Activated T-cell treated with anti-CD3 and anti-CD28 coated beads, Interleukin-2, amount 50 U/mL, for 4 hours (primary cell): ENCODE data around the gene MKNK2. TPM values are rescaled to one million over a fixed set of nuclear protein-coding genes. Genes with fewer than 3 reads are reported as not detected.
"Not testable (repeated sequence)": the region's sequence is repeated elsewhere in the genome, so short reads cannot be mapped to it uniquely, and the experiment has no call there.

Source experiments
- ATAC-seq, 2 donors: fragments of 200-7000 bp; cut with Tn5 transposase; one replicate each; pipeline ENCODE4 v1.10.0; 2021
- DNase-seq: peaks from one replicate; pipeline ENCODE4 v3.0.0-alpha.2; 2020
- H3K27me3 Mint-ChIP-seq: one replicate; pipeline ENCODE4 v1.8.0; 2021; ENCODE audit warnings: low read depth, mixed read lengths
- H3K36me3 Mint-ChIP-seq: one replicate; pipeline ENCODE4 v1.8.0; 2022; ENCODE audit warnings: mixed read lengths; ENCODE audit not compliant: insufficient read depth
- H3K4me1 Mint-ChIP-seq: one replicate; pipeline ENCODE4 v1.8.0; 2021; ENCODE audit warnings: low read depth, mixed read lengths
- H3K4me3 Mint-ChIP-seq: one replicate; pipeline ENCODE4 v1.8.0; 2021; ENCODE audit warnings: mild to moderate bottlenecking, moderate library complexity, mixed read lengths
- H3K9me3 Mint-ChIP-seq: one replicate; pipeline ENCODE4 v1.8.0; 2021; ENCODE audit warnings: mixed read lengths
- total RNA-seq, 3 donors: library from RNA; stranded (reverse); gene quantifications; one replicate each; pipeline ENCODE4 v1.2.1, GENCODE V29; 2021

The MKNK2 gene
- total RNA-seq, 3 donors from 2014 or later: 122 to 130 (median 128) TPM

DNA sequence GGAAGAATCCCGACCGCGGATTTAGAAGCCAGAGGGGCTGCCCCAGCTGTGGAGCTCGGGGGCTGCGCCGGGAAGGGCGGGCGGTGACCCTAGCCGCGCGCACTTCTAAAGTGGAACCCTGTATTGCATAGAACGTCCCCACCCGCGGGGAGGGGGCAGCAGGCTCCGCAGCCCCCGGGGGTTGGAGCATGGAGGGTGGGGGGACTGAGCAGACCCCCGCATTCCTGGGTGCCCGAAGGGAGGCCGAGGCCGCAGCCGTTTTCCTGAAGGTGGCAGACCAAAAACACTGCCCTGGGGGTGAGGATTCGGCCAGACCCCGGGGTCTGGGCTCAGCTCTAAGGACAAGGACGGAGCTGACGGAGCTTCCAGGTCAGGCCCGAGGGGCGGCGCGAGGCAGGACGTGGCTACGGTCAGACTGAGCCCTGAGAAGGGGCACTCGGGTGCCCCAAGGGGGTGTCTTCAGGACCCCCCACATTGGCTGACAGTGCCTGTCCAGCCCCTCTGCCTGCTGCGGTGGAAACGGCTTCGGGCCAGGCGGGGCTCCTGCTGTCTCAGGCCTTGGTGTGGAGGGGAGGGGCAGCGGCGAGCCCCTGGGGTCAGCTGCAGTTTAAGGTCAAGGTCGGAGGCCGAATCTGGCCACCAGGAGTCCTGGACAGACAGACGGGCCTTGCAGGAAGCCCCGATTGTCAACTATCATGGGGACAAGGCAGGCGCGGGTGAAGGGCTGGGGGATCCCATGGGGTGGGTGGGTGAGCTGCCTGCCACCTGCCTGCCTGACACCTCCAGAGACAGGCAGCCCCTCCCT is 12.6 kb downstream of the MKNK2 start:
- Mint-ChIP-seq H3K27me3 (no peaks in the 10 kb centered on the region), H3K4me3 (no peak overlapping the region), H3K9me3 (peaks cover 4% of the 10 kb centered on the region), H3K4me1 (peaks cover 14% of the 10 kb centered on the region), H3K36me3 (peaks cover 7% of the 10 kb centered on the region)
- DNase-seq (no peak), ATAC-seq (no peak)

DNA sequence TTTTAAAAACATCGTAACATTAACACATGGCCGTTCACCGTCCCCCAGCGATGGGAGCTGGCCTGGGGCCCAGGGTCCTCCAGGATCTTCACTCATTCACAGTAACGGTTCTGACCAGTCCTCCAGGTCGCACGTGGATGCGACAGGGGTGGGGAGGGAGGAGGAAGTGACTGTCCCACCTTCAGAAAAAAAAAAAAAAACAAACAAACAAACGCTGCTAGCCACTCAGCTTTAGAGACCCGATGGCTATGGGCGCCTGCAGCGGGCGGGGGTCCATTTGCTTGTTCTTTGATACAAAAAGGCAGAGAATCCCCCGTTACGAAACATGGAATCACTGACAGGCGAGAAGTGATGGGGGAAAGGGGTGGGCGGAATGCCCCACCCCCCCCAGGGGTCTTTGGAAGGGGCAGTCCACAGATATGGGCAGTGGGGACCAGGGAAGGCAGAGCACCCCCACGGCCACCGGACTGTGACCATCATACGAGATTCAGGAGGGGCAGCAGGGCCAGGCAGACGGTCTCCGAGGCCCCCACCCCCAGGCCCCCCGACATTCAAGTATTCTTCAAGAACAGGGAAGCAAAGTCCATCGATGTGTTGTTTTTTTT is 13.3 kb downstream of the MKNK2 start:
- Mint-ChIP-seq H3K36me3 (peaks cover 5% of the 10 kb centered on the region), H3K4me1 (peaks cover 16% of the 10 kb centered on the region), H3K4me3 (no peak overlapping the region), H3K9me3 (peaks cover 4% of the 10 kb centered on the region), H3K27me3 (no peaks in the 10 kb centered on the region)
- no peak for DNase-seq
- ATAC-seq: no peak

DNA sequence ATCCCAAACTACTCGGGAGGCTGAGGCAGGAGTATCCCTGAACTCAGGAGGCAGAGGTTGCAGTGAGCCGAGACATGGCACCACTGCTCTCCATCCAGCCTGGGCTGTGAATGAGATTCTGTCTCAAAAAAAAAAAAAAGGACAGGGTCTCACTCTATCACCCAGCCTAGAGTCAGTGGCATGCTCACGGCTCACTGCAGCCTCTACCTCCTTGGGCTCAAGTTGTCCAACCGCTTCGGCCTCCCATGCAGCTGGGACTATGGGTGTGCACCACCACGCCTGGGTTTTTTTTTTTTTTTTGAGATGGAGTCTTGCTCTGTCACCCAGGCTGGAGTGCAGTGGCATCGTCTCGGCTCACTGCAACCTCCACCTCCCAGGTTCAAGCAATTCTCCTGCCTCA is 14.6 kb downstream of the MKNK2 start:
- peaks cover 5% of the 10 kb centered on the region for H3K36me3 Mint-ChIP-seq
- ATAC-seq: no peak
- H3K4me3 Mint-ChIP-seq: no peak overlapping the region
- H3K27me3 Mint-ChIP-seq: no peaks in the 10 kb centered on the region
- H3K4me1 Mint-ChIP-seq: peaks cover 21% of the 10 kb centered on the region
- DNase-seq: no peak
- H3K9me3 Mint-ChIP-seq: peaks cover 4% of the 10 kb centered on the region

DNA sequence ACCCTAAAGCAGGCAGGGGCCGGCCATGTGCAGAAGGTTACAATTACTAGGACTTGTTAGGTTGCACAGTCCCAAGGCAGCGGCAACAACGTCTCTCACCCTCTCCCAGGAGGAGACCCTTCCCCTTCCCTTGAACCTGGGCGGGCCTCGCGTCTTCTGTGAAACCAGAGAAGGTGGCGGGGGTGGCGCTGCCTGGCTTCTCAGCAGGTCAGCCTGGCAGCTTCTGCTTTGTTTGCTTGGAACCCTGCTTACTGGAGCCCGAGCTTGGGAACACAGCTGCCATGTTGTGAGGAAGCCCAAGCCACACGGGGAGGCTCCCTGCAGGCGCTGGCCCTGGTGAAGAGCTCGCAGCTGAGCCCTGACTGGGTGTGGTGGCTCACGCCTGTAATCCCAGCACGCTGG is 15.5 kb downstream of the MKNK2 start:
- peaks cover 21% of the 10 kb centered on the region for H3K4me1 Mint-ChIP-seq
- no peak overlapping the region for H3K4me3 Mint-ChIP-seq
- peaks cover 4% of the 10 kb centered on the region for H3K9me3 Mint-ChIP-seq
- peaks cover 5% of the 10 kb centered on the region for H3K36me3 Mint-ChIP-seq
- DNase-seq: no peak
- H3K27me3 Mint-ChIP-seq: no peaks in the 10 kb centered on the region
- ATAC-seq: no peak

DNA sequence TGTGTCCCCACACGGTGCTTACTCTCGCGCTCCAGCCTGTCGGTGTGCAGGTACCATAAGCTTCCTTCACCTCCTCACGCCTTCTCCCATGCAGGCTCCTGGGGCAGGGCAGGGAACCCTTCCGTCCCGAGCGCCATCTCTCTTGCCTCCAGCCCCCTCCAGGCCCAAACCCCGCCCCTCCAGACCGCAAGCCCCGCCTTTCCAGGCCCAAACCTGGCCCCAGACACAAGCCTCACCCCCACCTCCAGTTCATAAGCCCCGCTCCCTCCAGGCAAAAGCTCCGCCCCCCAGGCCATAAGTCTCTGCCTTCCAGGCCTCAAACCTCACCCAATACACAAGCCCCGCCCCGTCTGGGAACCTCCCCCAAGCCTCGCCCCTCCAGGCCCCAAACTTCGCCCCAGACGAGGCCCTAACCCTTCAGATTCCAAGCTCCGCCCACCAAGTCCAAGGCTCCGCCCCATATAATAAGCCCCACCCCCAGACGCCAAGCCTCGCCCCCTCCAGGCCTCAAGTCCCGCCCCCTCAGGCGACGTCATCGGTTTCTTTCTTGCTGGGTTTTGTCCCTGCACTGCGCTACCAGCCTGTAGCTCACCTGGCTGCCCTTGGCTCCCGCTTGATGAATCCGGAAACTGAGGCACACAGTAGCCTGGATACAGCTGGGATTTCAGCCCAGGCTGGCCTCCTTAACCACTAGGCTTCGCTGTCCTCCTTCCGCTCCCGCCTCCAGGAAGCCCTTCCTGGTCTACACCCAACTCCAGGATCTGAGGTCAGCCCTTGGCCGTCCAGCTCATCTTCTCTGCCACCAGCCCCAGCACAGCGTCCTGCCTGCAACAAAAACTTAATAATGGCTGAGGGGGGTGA is 16.1 kb downstream of the MKNK2 start:
- H3K4me3 Mint-ChIP-seq: no peak overlapping the region
- no peaks in the 10 kb centered on the region for H3K27me3 Mint-ChIP-seq
- DNase-seq (peak; percentile 53), ATAC-seq (peak; percentile 72 to 86)
- peaks cover 5% of the 10 kb centered on the region for H3K36me3 Mint-ChIP-seq
- H3K4me1 Mint-ChIP-seq: peaks cover 21% of the 10 kb centered on the region
- H3K9me3 Mint-ChIP-seq: peaks cover 4% of the 10 kb centered on the region

DNA sequence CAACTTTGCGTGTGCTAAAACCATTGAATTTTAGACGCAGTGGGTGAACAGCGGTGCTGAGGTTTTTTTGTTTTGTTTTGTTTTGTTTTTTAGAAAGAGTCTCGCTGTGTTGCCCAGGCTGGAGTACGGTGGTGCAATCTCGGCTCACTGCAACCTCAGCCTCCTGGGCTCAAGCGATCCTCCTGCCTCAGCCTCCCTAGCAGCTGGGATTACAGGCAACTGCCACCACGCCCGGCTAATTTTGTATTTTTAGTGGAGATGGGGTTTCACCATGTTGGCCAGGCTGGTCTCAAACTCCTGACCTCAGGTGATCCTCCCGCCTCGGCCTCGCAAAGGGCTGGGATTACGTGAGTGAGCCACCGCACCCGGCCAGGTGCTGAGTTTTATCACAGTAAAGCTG is 16.8 kb downstream of the MKNK2 start:
- H3K4me3 Mint-ChIP-seq, DNase-seq, H3K36me3 Mint-ChIP-seq, H3K9me3 Mint-ChIP-seq, H3K27me3 Mint-ChIP-seq, ATAC-seq: not testable (repeated sequence)
- peaks cover 21% of the 10 kb centered on the region for H3K4me1 Mint-ChIP-seq

DNA sequence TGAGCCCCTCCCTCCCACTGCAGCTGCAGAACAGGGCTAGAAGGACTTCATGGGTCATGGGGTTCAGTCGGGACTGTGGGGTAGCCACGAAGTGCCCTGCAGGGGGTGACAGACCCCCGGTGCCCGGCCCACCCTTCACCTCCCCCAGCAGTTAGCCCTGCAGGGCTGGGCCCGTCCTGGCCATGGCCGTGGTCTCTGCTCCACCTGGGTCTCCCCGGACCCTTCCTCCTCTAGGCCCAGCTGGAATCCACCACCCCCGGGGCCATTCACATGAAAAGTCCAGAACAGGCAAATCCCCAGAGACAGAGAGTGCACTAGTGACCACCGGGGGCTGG is 17.3 kb downstream of the MKNK2 start:
- no peak for ATAC-seq
- Mint-ChIP-seq H3K4me3 (no peak overlapping the region), H3K4me1 (peaks cover 21% of the 10 kb centered on the region), H3K9me3 (peaks cover 4% of the 10 kb centered on the region), H3K27me3 (no peaks in the 10 kb centered on the region), H3K36me3 (no peaks in the 10 kb centered on the region)
- DNase-seq: no peak

DNA sequence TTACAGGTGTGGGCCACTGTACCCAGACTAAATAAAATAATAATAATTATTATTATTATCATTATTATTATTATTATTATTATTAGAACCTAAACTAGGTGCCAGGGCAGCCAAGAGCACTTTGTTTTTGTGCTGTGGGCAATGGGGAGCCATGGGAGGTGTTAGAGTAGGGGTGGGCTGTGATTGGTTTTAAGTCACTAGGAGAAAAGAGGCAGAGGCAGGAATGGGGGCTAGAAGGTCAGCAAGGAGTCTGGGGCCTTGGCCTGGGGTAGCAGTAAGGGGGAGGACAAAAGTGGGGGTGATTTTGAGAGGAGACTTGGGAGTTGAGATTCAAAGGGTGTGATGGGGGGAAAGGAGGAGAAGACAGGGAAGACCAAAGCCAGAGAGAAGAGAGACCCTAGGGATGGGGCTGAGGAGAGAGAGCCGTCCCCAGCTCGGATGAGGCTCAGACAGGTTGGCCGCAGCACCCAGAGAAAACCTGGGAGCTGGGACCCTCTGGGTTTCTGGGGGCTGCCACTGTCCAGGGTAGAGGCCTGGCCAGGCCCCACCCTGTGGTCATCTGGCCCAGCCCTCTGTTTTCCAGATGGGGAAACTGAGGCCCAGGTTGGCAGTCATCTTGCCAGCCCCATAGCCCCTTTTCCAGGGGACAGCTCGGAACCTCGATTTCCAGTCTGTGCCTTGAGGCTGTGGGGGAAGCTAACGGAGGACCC is 17.8 kb downstream of the MKNK2 start:
- ATAC-seq (no peak), DNase-seq (no peak)
- Mint-ChIP-seq H3K4me3 (no peak overlapping the region), H3K4me1 (peaks cover 21% of the 10 kb centered on the region), H3K9me3 (peaks cover 4% of the 10 kb centered on the region), H3K36me3 (no peaks in the 10 kb centered on the region), H3K27me3 (no peaks in the 10 kb centered on the region)

DNA sequence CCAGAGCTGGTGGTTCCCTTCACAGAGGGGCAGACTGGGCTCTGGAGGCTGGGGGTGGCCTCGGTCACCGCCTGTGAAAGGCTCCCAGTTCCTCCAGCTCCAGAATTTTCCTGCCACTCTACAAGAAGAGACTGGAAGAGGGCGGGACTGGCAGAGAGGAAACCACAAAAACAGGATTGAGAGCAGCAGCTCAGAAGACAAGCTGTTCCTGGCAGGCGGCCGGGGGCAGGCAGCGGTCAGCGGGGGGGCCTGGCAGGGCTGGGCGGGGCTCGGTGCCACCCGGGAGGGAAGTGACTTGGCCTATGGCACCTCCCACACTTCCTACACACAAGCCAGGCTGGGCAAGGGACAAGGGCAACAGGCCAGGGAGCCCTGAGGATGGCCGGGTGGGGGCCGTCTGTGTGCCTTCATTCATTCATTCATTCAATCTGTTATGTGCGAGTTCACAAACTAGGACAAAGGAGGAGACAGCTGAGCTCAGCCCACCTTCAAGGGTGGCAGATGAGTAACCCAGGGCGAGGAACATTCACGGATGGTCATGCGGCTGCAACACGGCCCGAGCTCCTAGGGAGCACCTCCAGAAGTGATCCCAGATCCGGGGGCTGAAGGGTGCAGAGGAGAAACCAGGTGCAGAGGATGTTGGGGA is 18.6 kb downstream of the MKNK2 start:
- Mint-ChIP-seq H3K9me3 (peaks cover 4% of the 10 kb centered on the region), H3K4me1 (peaks cover 21% of the 10 kb centered on the region), H3K27me3 (no peaks in the 10 kb centered on the region), H3K36me3 (no peaks in the 10 kb centered on the region), H3K4me3 (peak overlapping the region; percentile 69)
- DNase-seq (no peak), ATAC-seq (peak; percentile 42)

DNA sequence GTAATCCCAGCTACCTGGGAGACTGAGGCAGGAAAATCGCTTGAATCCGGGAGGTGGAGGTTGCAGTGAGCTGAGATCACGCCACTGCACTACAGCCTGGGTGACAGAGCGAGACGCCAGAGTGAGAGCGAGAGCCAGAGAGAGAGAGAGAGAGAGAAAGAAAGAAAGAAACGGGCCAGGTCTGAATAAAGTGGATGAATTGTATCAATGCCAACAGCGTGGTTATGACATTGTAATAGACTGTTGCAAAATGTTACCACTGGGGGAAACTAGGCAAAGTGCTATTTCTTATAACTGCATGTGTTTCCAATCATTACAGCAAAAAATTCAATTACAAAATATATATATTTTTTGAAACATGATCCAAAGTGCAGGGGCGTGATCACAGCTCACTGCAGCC is 23.7 kb downstream of the MKNK2 start:
- Mint-ChIP-seq H3K36me3 (no peaks in the 10 kb centered on the region), H3K4me3 (no peak overlapping the region), H3K4me1 (peaks cover 6% of the 10 kb centered on the region), H3K9me3 (no peaks in the 10 kb centered on the region), H3K27me3 (no peaks in the 10 kb centered on the region)
- no peak for DNase-seq
- ATAC-seq: no peak

DNA sequence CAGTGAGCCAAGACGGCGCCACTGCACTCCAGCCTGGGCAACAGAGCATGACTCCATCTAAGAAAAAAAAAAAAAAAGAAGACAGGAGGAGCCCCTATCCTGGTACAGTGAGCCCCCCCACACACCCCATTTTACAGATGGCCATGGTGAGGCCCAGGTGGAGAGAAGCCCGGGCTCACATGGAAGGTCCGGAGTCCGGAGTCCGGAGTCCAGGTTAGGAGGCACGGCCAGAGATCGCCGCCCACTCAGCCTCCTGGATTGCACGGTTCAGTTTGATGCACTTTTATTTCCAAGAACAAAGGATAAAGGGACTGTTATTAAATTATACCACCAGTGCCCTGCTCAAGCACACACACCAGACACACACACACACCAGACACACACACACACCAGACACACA is 24.3 kb downstream of the MKNK2 start:
- Mint-ChIP-seq H3K36me3 (no peaks in the 10 kb centered on the region), H3K4me1 (no peaks in the 10 kb centered on the region), H3K27me3 (no peaks in the 10 kb centered on the region), H3K9me3 (no peaks in the 10 kb centered on the region), H3K4me3 (no peak overlapping the region)
- DNase-seq (no peak), ATAC-seq (no peak)

DNA sequence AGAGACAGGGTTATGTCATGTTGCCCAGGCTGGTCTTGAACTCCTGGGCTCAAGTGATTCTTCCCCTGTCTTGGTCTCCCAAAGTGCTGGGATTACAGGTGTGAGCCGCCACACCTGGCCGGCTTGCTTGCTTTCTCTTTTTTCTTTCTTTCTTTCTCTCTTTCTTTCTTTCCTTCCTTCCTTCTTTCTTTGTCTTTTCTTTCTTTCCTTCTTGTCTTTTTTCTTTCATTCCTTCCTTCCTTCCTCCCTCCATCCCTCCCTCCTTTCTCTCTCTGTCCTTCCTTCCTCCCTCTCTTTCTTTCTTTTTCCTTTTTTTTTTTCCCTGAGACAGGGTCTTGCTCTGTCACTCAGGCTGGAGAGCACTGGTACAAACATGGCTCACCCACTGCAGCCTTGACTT is 28.8 kb downstream of the MKNK2 start:
- no peak overlapping the region for H3K4me3 Mint-ChIP-seq
- H3K9me3 Mint-ChIP-seq: no peaks in the 10 kb centered on the region
- H3K36me3 Mint-ChIP-seq: no peaks in the 10 kb centered on the region
- DNase-seq: no peak
- no peaks in the 10 kb centered on the region for H3K27me3 Mint-ChIP-seq
- H3K4me1 Mint-ChIP-seq: peaks cover 5% of the 10 kb centered on the region
- ATAC-seq: no peak

DNA sequence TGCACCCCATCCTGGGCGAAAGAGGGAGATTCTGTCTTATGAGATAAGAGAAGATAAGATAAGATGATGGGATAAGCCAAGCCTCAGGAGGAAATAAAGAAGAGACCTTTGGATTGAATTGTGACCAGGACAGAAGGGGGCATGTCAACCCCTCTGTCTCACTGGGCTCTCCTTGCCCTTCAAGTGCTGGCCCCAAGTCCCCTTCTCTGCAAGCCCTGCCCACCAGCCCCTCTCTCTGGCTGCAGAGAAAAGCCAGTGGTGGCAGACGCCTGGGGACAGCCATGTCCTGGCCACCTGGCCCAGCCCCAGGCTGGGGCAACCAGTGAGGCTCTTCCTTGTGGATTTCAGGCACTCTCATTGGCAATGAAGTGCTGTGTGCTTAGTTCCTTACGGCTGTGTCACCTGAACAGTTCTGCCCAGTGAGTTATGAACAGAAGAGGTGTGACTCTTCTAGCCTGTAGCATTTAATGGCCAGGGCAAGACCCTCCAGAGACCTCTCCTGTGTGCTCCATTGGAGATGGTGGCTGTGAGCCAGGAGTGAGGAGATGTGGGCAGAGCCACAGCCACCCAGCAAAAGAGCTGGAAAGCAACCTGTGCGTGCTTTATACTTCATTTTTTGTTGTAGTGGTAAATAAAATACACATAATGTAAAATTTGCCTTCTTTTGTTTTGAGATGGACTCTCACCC is 29.4 kb downstream of the MKNK2 start:
- H3K36me3 Mint-ChIP-seq: no peaks in the 10 kb centered on the region
- no peak overlapping the region for H3K4me3 Mint-ChIP-seq
- peaks cover 5% of the 10 kb centered on the region for H3K4me1 Mint-ChIP-seq
- H3K9me3 Mint-ChIP-seq: no peaks in the 10 kb centered on the region
- DNase-seq: no peak
- no peak for ATAC-seq
- H3K27me3 Mint-ChIP-seq: no peaks in the 10 kb centered on the region
